Osteoblast (primary cell): ENCODE results near the gene NTSR1. TPM values are rescaled to one million over a fixed set of nuclear protein-coding genes. Genes with fewer than 3 reads are reported as not detected.

ENCODE experiments used
- DNase-seq: peaks from one replicate; pipeline ENCODE4 v3.0.0; 2011; ENCODE audit warnings: low spot score, mixed read lengths; ENCODE audit not compliant: insufficient read length; ENCODE audit errors: missing footprints
- H2AFZ ChIP-seq: 2 replicates; pipeline ENCODE4 v1.6.0; 2011; ENCODE audit warnings: mild to moderate bottlenecking, low read length
- H3K27ac ChIP-seq: 2 replicates; pipeline ENCODE4 v1.5.1; 2011; ENCODE audit warnings: mild to moderate bottlenecking, low read depth, low read length, moderate library complexity
- H3K27me3 ChIP-seq: 2 replicates; pipeline ENCODE4 v1.6.0; 2012; ENCODE audit warnings: mild to moderate bottlenecking, control low read depth, inconsistent platforms, low read length, moderate library complexity; ENCODE audit not compliant: insufficient read depth
- H3K36me3 ChIP-seq: 2 replicates; pipeline ENCODE4 v1.5.1; 2011; ENCODE audit warnings: mild to moderate bottlenecking, low read length, control low read depth, moderate library complexity; ENCODE audit not compliant: insufficient read depth
- H3K4me1 ChIP-seq: 2 replicates; pipeline ENCODE4 v1.5.1; 2011; ENCODE audit warnings: mild to moderate bottlenecking, low read length, control low read depth, moderate library complexity; ENCODE audit not compliant: insufficient read depth
- H3K4me2 ChIP-seq: 2 replicates; pipeline ENCODE4 v1.6.0; 2011; ENCODE audit warnings: mild to moderate bottlenecking, low read length; ENCODE audit not compliant: insufficient read depth
- H3K4me3 ChIP-seq: fragments of 200-600 bp; sonication (generic); 3 replicates; pipeline ENCODE4 v1.5.1; 2012; ENCODE audit warnings: mild to moderate bottlenecking, low read length, inconsistent platforms; ENCODE audit not compliant: insufficient read depth
- H3K79me2 ChIP-seq: 2 replicates; pipeline ENCODE4 v1.6.0; 2012; ENCODE audit warnings: mild to moderate bottlenecking, low read length, control low read depth, inconsistent platforms; ENCODE audit not compliant: insufficient read depth
- H3K9me3 ChIP-seq: 2 replicates; pipeline ENCODE4 v1.5.1; 2011; ENCODE audit warnings: low read depth, low read length, control low read depth
- H4K20me1 ChIP-seq: 2 replicates; pipeline ENCODE4 v1.6.0; 2012; ENCODE audit warnings: mild to moderate bottlenecking, low read length, control low read depth; ENCODE audit not compliant: insufficient read depth
- total RNA-seq: library from RNA; depleted of rRNA; stranded (reverse); fragments of >200 nt; gene quantifications from 2 replicates; pipeline ENCODE4 v1.2.3, GENCODE V29; 2012
- TF ChIP-seq, protein P1 (sequence below): IDR thresholded peaks from 2 replicates; pipeline ENCODE4 v1.5.1; 2011; ENCODE audit warnings: mild to moderate bottlenecking, low read depth, low read length, moderate library complexity; ENCODE audit errors: extremely low read depth

The NTSR1 gene
- total RNA-seq, 1 donor = not detected

DNA sequence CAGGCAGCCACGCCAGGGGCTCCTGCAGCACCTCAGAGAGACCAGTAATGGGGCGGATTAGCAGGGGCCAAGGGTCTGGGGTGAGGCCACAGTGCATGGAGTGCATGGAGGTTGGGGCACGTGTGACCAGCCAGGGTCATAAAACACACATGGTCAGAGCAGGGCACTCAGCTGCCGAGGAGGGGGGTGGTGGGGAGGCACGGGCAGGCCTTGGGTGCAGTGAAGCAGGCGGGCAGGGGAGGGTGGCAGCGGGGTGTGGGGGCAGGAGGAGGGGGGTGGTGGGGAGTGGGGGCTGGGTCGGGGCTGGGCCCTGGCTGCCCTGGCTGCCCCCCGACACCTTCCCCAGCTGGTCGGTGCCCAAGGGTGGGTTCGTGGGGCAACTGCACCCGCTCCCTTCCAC lies 23.7 kb upstream of the NTSR1 start:
- TF ChIP-seq, protein P1, sequence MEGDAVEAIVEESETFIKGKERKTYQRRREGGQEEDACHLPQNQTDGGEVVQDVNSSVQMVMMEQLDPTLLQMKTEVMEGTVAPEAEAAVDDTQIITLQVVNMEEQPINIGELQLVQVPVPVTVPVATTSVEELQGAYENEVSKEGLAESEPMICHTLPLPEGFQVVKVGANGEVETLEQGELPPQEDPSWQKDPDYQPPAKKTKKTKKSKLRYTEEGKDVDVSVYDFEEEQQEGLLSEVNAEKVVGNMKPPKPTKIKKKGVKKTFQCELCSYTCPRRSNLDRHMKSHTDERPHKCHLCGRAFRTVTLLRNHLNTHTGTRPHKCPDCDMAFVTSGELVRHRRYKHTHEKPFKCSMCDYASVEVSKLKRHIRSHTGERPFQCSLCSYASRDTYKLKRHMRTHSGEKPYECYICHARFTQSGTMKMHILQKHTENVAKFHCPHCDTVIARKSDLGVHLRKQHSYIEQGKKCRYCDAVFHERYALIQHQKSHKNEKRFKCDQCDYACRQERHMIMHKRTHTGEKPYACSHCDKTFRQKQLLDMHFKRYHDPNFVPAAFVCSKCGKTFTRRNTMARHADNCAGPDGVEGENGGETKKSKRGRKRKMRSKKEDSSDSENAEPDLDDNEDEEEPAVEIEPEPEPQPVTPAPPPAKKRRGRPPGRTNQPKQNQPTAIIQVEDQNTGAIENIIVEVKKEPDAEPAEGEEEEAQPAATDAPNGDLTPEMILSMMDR = no peak
- no peak overlapping the region for H3K27ac ChIP-seq
- H3K79me2 ChIP-seq = no peaks in the 10 kb centered on the region
- no peaks in the 10 kb centered on the region for H3K4me1 ChIP-seq
- peaks cover 3% of the 10 kb centered on the region for H3K9me3 ChIP-seq
- H3K4me3 ChIP-seq = no peak overlapping the region
- no peaks in the 10 kb centered on the region for H4K20me1 ChIP-seq
- peaks cover 21% of the 10 kb centered on the region for H3K27me3 ChIP-seq
- H3K36me3 ChIP-seq = no peaks in the 10 kb centered on the region
- H2AFZ ChIP-seq = no peak overlapping the region
- no peak overlapping the region for H3K4me2 ChIP-seq
- DNase-seq = no peak

DNA sequence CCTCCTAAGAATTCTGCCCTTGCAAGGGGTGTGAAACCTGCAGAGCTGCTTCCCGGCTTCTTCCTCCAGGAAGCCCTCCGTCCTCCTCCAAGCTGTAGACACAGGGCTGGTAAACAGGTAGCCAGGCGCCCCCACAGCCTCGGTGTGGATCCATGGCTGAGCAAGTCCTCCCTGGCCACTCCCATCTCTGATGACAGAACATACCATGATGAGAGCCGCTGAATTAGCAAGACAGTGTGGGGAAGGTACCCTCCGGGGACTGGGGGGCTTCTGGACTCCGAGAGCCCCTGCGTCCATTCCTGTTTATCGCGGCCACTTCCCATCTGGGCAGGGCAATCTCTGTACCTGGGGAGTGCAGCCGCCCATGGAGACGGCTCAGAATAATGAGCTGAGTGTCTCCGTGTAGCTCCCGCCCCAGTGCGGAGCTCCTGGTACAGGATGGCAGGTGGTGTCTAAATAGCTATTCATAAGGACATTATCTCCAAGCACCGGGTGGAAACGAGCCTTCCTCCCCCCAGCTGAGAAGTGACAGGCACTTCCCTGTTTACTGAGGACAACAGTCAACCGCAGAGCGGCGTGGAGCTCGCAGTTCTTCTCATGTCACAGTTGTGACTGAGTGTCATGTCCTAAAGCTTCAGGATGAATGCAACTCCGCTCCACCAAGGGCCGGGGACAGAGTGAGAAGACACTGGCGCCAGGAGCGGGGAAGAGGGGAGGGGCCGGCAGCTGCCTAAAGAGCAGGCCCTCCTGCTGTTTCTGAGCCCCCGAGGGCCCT lies 22.7 kb upstream of the NTSR1 start:
- Histone ChIP-seq H3K4me2 (no peak overlapping the region), H3K27me3 (peaks cover 21% of the 10 kb centered on the region), H4K20me1 (no peaks in the 10 kb centered on the region), H3K79me2 (no peaks in the 10 kb centered on the region), H3K4me1 (no peaks in the 10 kb centered on the region), H2AFZ (no peak overlapping the region), H3K9me3 (no peaks in the 10 kb centered on the region), H3K4me3 (no peak overlapping the region), H3K36me3 (no peaks in the 10 kb centered on the region), H3K27ac (no peak overlapping the region)
- no peak for DNase-seq
- TF ChIP-seq, protein P1 = no peak

DNA sequence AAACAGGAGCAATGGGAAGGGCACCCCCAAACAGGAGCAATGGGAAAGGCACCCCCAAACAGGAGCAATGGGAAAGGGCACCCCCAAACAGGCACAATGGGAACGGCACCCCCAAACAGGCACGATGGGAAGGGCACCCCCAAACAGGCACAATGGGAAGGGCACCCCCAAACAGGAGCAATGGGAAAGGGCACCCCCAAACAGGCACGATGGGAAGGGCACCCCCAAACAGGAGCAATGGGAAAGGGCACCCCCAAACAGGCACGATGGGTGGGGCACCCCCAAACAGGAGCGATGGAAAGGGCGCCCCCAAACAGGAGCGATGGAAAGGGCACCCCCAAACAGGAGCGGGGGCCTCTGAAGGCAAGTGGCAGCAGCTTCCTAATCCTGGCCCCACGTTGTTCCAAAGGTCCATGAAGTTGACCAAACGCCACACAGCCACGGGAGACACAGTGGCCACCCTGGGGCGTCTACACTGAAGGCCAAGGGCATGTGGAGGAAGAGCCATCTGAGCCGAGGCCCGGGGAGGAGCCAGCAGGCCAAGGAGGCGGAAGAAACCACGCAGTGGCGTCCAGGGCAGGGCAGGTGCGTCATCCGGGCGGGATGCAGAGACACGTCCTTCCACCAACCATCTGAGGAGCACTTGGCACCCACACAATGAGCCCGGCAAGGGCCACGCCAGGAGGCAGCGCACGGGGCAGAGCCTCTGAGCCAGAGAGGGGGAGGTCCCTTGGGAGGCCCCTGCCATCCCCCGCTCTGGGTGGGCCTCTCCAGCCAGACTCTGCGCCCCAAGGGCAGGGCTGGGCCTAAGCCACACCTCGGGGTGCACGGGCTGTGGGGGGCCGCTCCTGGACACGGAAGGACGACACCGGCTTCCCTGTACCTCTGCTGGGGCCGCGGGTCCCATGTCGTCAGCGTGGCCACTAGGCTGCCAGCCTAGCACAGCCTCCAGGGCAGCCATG lies 21.5 kb upstream of the NTSR1 start:
- TF ChIP-seq, protein P1 = no peak
- no peak overlapping the region for H2AFZ ChIP-seq
- H3K4me3 ChIP-seq = no peak overlapping the region
- no peaks in the 10 kb centered on the region for H3K9me3 ChIP-seq
- peaks cover 20% of the 10 kb centered on the region for H3K27me3 ChIP-seq
- no peak for DNase-seq
- H3K36me3 ChIP-seq = no peaks in the 10 kb centered on the region
- H3K79me2 ChIP-seq = no peaks in the 10 kb centered on the region
- no peak overlapping the region for H3K4me2 ChIP-seq
- H3K4me1 ChIP-seq = no peaks in the 10 kb centered on the region
- H4K20me1 ChIP-seq = no peaks in the 10 kb centered on the region
- no peak overlapping the region for H3K27ac ChIP-seq

- Histone ChIP-seq H3K4me2 (no peak overlapping the region), H3K27ac (no peak overlapping the region), H4K20me1 (no peaks in the 10 kb centered on the region), H2AFZ (no peak overlapping the region), H3K36me3 (no peaks in the 10 kb centered on the region), H3K79me2 (no peaks in the 10 kb centered on the region), H3K4me3 (no peak overlapping the region), H3K4me1 (no peaks in the 10 kb centered on the region), H3K27me3 (peaks cover 17% of the 10 kb centered on the region), H3K9me3 (no peaks in the 10 kb centered on the region)
- DNase-seq = no peak
- TF ChIP-seq, protein P1 = no peak
Measured at GRCh38 chr20:62688083-62688482, 20.6 kb upstream of the NTSR1 start.
